Stimulated activated naive CD4-positive, alpha-beta T cell (primary cell): Measurements from ENCODE around the gene ALDH1A3.

ENCODE experiments used
- DNase-seq, 6 experiments: peaks; one replicate each; lab custom pipeline; 2025; lab: John Stamatoyannopoulos, UW

Gene ALDH1A3

DNA sequence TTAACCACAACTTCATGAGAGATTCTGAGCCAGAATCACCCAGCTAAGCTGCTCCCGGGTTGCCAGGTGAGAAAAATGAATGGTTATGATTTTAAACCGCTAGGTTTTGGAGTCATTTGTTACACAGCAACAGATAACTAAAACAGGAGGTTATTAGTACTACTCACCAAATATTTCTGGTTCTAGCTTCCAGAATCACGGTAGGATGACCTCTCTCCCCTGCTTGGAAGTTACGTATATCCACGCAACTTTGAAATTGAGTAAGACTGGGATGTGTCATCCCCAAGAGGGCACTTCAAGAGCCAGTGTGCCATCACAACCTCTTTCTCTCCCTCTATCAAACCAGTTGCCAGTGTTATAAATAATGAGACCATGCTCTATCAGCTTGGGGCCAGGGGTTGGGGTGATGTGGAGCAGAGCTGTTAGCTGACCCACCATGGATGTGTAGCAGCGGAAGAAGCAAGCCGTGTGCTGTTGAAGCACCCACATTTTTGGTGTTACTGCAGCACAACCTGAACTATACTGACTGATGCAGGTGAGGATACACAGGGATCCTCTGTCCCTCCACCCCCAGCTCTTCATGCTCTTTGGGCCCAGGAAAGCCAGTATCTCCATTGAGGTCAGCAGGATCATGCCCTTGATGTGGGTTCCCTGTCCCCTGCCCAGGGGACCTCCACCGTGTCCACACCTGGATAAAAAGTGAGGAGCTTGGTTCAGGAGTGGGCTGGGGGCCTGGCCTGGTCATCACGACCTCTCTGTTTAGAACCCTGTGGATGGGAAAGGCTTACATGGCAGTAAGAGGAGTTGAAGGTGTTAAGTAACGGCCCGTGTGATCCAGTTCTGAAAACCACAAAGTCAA, 19.4 kb upstream of the ALDH1A3 start:
- DNase-seq, result no peak

DNA sequence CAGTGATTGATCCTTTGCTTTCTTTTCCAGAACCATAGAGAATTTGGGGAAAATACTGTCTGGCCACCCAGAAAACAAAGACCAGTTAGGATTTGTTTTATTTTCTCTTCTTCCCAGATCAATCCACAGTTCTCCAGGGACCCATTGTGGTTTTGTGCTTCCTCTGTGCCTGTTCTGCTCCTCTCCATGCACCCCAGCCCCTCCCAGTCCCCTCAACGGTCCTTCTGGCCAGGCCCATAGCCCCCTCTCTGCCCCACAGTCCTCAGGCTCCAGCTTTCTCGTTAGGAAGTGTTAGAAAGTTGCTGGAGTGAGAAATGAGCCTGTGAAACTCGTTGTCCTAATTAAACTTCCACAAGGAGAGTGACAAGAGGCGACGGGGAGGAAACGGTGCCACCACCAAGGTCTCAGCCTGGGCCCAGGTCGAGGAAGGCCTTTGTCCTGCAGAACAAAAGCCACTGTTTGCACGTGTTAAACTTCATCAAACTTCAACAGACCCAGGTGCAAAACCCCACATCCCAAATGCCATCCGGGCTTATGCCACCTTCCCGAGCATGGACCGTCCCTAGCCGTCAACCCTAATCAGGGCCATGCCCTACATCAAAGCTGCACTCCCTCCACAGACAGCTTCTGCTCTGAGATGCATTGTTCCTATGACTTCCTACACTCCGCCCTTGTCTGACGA, 18.7 kb upstream of the ALDH1A3 start:
- no peak for DNase-seq

DNA sequence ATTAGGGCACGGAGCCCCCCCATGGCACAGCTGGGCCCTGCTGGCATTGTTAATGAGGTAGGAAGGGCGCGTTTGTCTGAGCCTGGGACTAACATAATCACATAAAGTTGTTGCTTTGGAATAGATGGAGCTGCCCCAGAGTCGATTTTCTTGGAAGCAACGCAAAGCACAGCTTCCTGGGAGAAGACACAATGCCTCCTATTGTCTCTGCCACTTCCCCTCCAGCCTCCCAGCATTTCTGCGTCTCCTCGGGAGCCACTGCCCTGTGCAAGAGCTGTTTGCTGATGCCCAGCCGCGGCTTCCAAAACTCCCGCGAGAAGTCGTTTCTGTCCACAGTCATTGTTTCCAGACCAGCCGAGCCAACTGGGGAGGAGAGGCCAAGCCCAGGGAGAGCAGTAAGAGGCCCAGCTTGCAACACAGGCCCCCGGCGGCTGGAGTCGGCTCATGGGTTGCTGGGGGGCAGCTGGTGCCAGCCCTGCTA, 18.1 kb upstream of the ALDH1A3 start:
- no peak for DNase-seq

GRCh38 chr15:100862162-100862561, 17.5 kb upstream of the ALDH1A3 start:
- no peak for DNase-seq

DNA sequence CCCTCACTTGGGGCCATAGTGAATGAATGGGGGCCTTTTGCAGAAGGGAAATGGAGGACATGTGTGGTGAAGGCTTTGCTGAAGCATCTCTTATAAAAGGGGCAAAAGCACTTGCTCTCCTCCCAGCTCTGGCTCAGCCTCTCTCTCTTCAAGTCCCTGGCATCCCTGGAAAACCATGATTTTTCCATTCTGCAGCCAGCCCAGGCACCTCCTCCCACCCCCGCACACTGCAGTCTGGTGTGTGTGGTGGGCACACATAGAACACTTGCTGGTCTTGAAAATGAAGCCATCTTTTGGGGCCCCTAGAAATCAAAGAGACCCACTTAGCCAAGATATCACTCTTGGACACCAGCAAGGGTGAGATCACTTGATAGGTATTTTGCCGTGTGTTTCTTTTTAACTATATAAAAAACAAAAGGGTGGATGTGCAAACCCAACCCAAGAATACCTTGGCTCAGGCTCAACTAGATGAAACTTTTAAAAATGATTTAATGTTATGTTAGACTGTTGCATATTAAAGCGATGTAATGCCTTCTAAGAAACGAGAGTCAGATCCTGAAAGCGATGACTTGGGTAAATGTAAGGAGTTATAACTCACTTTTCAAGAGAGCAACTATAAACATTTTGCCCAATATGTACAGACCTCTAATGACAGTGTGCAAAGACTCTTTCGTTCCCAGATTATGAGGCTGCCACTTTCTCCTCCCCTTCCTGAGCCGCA, 16.4 kb upstream of the ALDH1A3 start:
- no peak for DNase-seq

DNA sequence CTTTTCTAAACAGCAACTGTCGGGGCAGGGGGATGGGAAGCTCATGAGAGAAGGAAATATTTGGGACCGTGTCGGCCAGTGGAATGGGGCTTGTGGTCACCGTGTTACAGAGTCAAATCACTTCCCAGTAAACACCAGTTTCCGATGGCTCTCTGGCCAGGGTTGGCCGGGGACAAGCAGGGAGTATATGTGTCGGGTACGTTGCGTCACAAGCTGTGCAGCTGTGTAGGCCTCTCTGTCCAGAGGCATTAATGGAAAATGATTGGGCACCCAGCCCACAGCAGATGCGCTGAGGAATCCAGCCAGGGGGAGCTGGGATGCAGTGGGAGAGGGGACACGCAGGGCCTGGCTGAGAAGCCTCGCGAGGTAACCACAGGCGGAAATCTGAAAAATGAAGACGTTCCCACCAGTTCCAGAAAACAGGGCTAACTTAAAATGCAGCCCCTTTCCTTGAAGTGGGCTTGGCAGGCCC, 15.8 kb upstream of the ALDH1A3 start:
- no peak for DNase-seq

DNA sequence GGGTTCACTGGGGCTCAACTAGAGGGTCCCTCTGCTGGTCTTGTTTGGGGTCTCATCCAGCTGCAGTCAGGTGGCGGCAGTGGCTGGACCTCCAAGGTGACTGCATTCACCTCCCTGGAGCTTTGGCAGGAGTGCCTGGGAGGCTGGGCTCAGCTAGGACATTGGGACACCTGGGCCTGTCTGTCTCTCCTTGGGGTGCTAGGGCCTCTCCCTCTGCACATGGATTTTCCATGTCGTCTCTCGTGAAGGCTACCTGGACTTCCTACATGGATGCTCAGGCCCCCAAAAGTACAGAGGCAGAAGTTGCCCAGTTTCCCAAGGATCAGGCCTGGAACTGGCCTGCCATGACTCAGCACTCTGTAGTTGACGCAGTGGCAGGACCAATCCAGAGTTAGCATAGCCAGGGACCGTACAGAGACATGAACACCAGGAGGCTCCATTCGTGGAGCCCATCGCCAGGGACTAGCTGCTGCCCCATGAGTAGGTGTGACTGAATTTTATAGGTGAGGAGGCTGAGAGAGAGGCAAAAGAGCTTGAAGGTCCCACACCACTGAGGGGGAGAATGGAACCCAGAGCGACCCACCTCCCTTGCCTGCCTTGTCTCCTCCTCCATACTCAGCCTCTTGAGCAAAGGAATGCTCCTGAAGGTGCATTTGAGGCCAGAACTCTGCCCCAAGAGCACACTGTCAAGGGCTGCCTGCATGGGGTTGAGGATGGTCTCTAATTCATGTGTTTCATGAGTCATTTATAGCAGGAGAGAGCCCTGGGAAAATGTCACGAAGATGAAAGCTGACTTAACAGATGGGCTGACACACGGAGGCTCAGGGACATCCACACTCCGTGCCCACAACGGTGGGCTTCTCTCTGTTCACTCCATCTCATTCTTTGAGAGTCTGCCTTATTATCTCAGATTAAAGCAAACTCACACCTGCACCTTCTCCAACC, 13.0 kb upstream of the ALDH1A3 start:
- DNase-seq, result no peak

GRCh38 chr15:100867433-100867832, 12.2 kb upstream of the ALDH1A3 start:
- no peak for DNase-seq

DNA sequence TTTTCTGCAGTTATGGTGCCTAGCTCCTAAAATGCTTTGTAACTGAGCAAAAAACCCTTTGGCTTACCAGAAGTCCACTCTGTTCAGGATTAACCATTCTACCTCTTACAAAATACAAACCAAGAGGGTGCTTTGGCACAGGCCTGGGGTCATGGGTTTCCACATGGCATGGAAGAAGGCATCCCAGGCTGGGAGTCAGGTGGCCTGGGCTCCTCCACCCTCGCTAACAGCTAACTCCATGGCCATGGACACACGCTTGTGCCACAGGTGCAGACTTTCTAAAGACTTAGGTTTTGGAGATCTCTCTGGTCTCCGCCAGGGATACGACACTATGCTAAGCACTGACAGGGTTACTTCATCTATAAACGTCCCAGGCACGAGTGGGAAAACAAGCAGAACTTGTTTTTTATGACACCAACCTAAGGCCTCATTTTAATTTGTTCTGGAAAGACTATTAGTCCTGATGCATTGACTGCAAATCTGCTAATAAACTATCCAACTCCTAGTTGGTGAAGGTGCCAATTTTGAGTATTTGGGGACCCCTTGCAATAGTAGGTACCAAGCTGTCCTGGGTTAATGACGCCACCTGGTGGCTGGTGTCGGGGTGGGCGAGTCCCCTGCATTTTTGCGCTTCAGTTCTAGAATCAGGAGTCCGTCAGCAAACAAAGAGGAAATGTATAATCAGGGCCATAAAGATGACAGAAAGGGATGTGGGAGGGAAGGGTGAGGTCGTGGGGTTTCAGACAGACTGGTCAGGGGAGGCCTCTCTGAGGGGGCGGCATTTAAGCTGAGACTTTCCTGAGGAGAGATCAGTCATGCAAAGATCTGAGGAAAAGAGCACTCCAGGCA, 10.3 kb upstream of the ALDH1A3 start:
- no peak for DNase-seq

GRCh38 chr15:100873029-100873677, 6.5 kb upstream of the ALDH1A3 start:
- peak; percentile 6 to 63 (median 24) for DNase-seq

GRCh38 chr15:100875495-100875894, 4.1 kb upstream of the ALDH1A3 start:
- DNase-seq, result no peak

DNA sequence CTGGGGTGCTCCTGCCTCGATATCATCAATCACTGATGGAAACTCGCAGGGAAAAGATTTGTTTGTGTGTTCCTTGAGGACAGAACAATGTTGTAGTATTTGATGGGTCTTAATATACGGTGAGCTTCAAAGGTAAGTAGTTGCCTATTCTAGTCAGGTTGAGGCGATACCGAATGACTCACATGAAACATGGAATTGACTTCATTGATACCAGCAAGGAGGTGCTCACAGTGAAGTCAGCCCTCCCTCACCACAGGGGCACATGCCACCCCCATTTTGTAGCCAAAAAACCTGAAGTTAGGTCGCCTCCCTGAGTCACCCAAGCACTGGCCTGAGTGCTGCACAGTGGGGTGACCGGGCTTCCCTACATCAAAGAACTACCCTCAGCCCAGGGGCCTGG, 3.7 kb upstream of the ALDH1A3 start:
- no peak for DNase-seq

GRCh38 chr15:100877551-100877950, 2.1 kb upstream of the ALDH1A3 start:
- no peak for DNase-seq

DNA sequence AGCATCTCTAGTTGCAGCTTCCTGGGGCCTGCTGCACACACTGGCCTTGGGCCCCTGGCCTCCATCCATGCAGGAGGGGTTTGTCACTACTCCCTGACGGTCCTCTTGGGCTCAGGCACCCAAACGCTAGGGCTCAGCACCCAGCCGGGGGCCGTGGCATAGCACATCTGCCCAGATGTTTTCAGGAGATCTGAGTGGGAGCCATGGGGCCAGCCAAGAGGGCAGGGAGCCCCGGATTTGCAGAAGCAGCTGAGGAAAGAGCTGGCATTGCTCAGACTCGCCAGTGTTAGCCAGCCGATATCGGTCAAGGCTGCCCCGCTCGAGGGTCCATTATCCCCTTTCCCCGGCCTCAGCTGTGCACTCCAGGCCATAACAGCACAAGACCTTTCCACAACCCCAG, 1.5 kb upstream of the ALDH1A3 start:
- DNase-seq, result no peak

- DNase-seq, result no peak
These were observed 983 bp upstream of the ALDH1A3 start for GRCh38 chr15:100878648-100879047.

DNA sequence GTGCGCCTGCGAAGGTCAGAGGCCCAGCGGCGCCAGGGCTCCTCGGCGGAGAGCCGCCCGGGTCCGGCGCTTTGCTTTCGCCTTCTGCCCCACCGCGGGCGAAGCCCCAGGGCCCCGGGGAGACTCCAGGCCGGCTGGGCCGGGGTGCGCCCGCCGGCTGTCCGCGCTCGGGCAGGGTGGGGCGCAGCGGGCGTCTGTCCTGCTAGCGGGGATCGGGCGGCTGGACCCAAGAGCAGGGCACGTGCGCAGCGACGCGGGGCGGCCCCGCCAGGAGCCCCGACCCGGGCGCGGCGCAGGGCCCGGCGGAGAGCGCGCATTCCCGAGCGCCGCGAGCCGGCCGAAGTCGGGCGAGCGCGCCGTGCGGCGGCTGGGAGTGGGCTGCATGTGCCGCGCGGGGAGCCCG, 569 bp upstream of the ALDH1A3 start:
- no peak for DNase-seq

GRCh38 chr15:100880139-100880896, 687 bp downstream of the ALDH1A3 start:
- DNase-seq, result no peak

GRCh38 chr15:100880897-100881242, 1.2 kb downstream of the ALDH1A3 start:
- no peak for DNase-seq
